ENCODE measurements around the gene GALT.
A peak's percentile ranks its signal among the peaks of the same experiment; 100 is the strongest.

GALT gene

GRCh38 chr9:34628656-34629490 lies 17.6 kb upstream of the GALT start, which contains the start of gene ARID3C:
Gene ARID3C, minus strand, starts transcription at chr9:34629066. Its CDS starts 1,052 bp downstream, at chr9:34628014.
- Histone ChIP-seq H3K4me3 (ENCODE audit: low read length) (peak within 1 kb of the TSS; percentile 43), H3K9me2 (replicated peaks; ENCODE audit: insufficient read depth, low read length) (no peaks in the 10 kb centered on the region), H3K9ac (ENCODE audit: low read length) (no peak within 1 kb of the TSS; the same call in 1 of the 2 replicates), H3K36me3 (replicated peaks; ENCODE audit: insufficient read depth, low read length) (no peaks in the 10 kb centered on the region), H3K4me2 (ENCODE audit: low read depth, low read length) (peak within 1 kb of the TSS; percentile 81), H3K9me3 (replicated peaks; ENCODE audit: insufficient read depth, low read length) (no peaks in the 10 kb centered on the region), H4K20me1 (ENCODE audit: insufficient read depth, low read length) (no peaks in the 10 kb centered on the region), H3K27me3 (replicated peaks; ENCODE audit: insufficient read depth, low read length) (peaks cover 71% of the 10 kb centered on the region), H2AFZ (ENCODE audit: low read length) (peak within 1 kb of the TSS; percentile 30; the same call in 1 of the 2 replicates), H3F3A (ENCODE audit: insufficient read depth, low read length) (no peaks in the 10 kb centered on the region), H3K79me2 (ENCODE audit: low read length) (no peaks in the 10 kb centered on the region), H3K4me1 (ENCODE audit: low read length) (0 out of 2 replicates have a peak, but pooled peaks cover 4% of the 10 kb centered on the region), H3K27ac (ENCODE audit: low read length) (no peak within 1 kb of the TSS)
- DNase-seq = peak; percentile 48
- TF ChIP-seq CTCF (IDR thresholded peaks at IDR 0.05; ENCODE audit: low read length) (no peak), EZH2phosphoT487 (IDR thresholded peaks at IDR 0.05; ENCODE audit: low read length) (no peak), EZH2 (optimal IDR thresholded peaks at IDR 0.05; ENCODE audit: low read depth, low read length) (no peak)

GRCh38 chr9:34629491-34629808 lies 17.0 kb upstream of the GALT start:
- Histone ChIP-seq H3K9me3 (replicated peaks; ENCODE audit: insufficient read depth, low read length) (no peaks in the 10 kb centered on the region), H3K4me1 (ENCODE audit: low read length) (0 out of 2 replicates have a peak, but pooled peaks cover 4% of the 10 kb centered on the region), H3K79me2 (ENCODE audit: low read length) (no peaks in the 10 kb centered on the region), H3K4me3 (ENCODE audit: low read length) (0 out of 2 replicates have a peak overlapping the region, but pooled peaks have one; percentile 43), H3K9me2 (replicated peaks; ENCODE audit: insufficient read depth, low read length) (no peaks in the 10 kb centered on the region), H3K4me2 (ENCODE audit: low read depth, low read length) (peak overlapping the region; percentile 81), H3K36me3 (replicated peaks; ENCODE audit: insufficient read depth, low read length) (no peaks in the 10 kb centered on the region), H3F3A (ENCODE audit: insufficient read depth, low read length) (peaks cover 4% of the 10 kb centered on the region; the same call in 1 of the 2 replicates), H4K20me1 (ENCODE audit: insufficient read depth, low read length) (no peaks in the 10 kb centered on the region), H2AFZ (ENCODE audit: low read length) (no peak overlapping the region), H3K27ac (ENCODE audit: low read length) (no peak overlapping the region), H3K9ac (ENCODE audit: low read length) (no peak overlapping the region), H3K27me3 (replicated peaks; ENCODE audit: insufficient read depth, low read length) (peaks cover 66% of the 10 kb centered on the region)
- DNase-seq = no peak
- no peak for TF ChIP-seq EZH2phosphoT487 (IDR thresholded peaks at IDR 0.05; ENCODE audit: low read length)
- no peak for TF ChIP-seq CTCF (IDR thresholded peaks at IDR 0.05; ENCODE audit: low read length)
- TF ChIP-seq EZH2 (optimal IDR thresholded peaks at IDR 0.05; ENCODE audit: low read depth, low read length) = no peak

GRCh38 chr9:34630402-34631154 lies 15.9 kb upstream of the GALT start:
- Histone ChIP-seq H3F3A (ENCODE audit: insufficient read depth, low read length) (peaks cover 7% of the 10 kb centered on the region; the same call in 1 of the 2 replicates), H3K9ac (ENCODE audit: low read length) (no peak overlapping the region), H2AFZ (ENCODE audit: low read length) (no peak overlapping the region), H3K4me3 (ENCODE audit: low read length) (no peak overlapping the region), H3K4me2 (ENCODE audit: low read depth, low read length) (no peak overlapping the region), H3K27me3 (replicated peaks; ENCODE audit: insufficient read depth, low read length) (peaks cover 55% of the 10 kb centered on the region), H4K20me1 (ENCODE audit: insufficient read depth, low read length) (no peaks in the 10 kb centered on the region), H3K27ac (ENCODE audit: low read length) (no peak overlapping the region), H3K36me3 (replicated peaks; ENCODE audit: insufficient read depth, low read length) (no peaks in the 10 kb centered on the region), H3K9me3 (replicated peaks; ENCODE audit: insufficient read depth, low read length) (no peaks in the 10 kb centered on the region), H3K79me2 (ENCODE audit: low read length) (peaks cover 5% of the 10 kb centered on the region), H3K4me1 (ENCODE audit: low read length) (0 out of 2 replicates have a peak, but pooled peaks cover 4% of the 10 kb centered on the region), H3K9me2 (replicated peaks; ENCODE audit: insufficient read depth, low read length) (no peaks in the 10 kb centered on the region)
- DNase-seq = no peak
- TF ChIP-seq CTCF (IDR thresholded peaks at IDR 0.05; ENCODE audit: low read length) = no peak
- no peak for TF ChIP-seq EZH2 (optimal IDR thresholded peaks at IDR 0.05; ENCODE audit: low read depth, low read length)
- TF ChIP-seq EZH2phosphoT487 (IDR thresholded peaks at IDR 0.05; ENCODE audit: low read length) = no peak
